Kidney (tissue), 14 donors: ENCODE results near the gene ST3GAL3. TPM values are rescaled to one million over a fixed set of nuclear protein-coding genes. Genes with fewer than 3 reads are reported as not detected.

Experiments
- DNase-seq, 5 donors: peaks; one replicate each; pipeline ENCODE4 v3.0.0-alpha.2; 2013 to 2020
- FAIRE-seq: peaks from 2 replicates; lab custom pipeline; 2012; peaks lifted over from hg19 to GRCh38; lab: Jason Lieb, UNC
- H3K27ac ChIP-seq, 2 donors: one replicate each; pipeline ENCODE4 v1.7.0; 2013; ENCODE audit warnings: low read depth in 2 of 2, low read length in 2 of 2, inconsistent platforms in 1 of 2
- H3K27me3 ChIP-seq: one replicate; pipeline ENCODE4 v1.7.1; 2013; ENCODE audit warnings: low read length, inconsistent platforms; ENCODE audit not compliant: control insufficient read depth, insufficient read depth
- H3K36me3 ChIP-seq, 3 donors: one replicate each; pipeline versions ENCODE4 v1.7.0 to v1.7.1; 2013; ENCODE audit warnings: low read length in 3 of 3, control low read depth in 1 of 3, inconsistent platforms in 1 of 3; ENCODE audit not compliant: insufficient read depth in 3 of 3, control insufficient read depth in 2 of 3
- H3K4me1 ChIP-seq, 3 donors: one replicate each; pipeline versions ENCODE4 v1.7.0 to v1.7.1; 2013; ENCODE audit warnings: low read length in 3 of 3, inconsistent platforms in 1 of 3, low read depth in 1 of 3; ENCODE audit not compliant: control insufficient read depth in 2 of 3, insufficient read depth in 2 of 3
- H3K4me3 ChIP-seq, 3 donors: one replicate each; pipeline versions ENCODE4 v1.7.0 to v1.8.1; 2013; ENCODE audit warnings: low read length in 3 of 3, control low read depth in 1 of 3, inconsistent platforms in 1 of 3
- H3K9ac ChIP-seq, 3 donors: one replicate each; pipeline versions ENCODE4 v1.7.0 to v1.7.1; 2013; ENCODE audit warnings: low read length in 3 of 3, control low read depth in 1 of 3, inconsistent platforms in 1 of 3
- H3K9me3 ChIP-seq, 3 donors: one replicate each; pipeline versions ENCODE4 v1.7.0 to v1.7.1; 2013; ENCODE audit warnings: low read length in 3 of 3, control low read depth in 1 of 3, inconsistent platforms in 1 of 3; ENCODE audit not compliant: control insufficient read depth in 2 of 3, insufficient read depth in 1 of 3
- CTCF ChIP-seq: IDR thresholded peaks from 3 replicates; pipeline ENCODE4 v1.5.1; 2012; ENCODE audit warnings: mild to moderate bottlenecking, moderate library complexity, borderline replicate concordance; ENCODE audit not compliant: insufficient read depth; ENCODE audit errors: extremely low read depth
- intact Hi-C: fragments of 100-400 bp; cut with DNase I; formaldehyde crosslinking; loops from one replicate; pipeline ENCODE4 v1.11.1; 2022
- polyA plus RNA-seq: library from polyadenylated mRNA; stranded (reverse); fragments of 350-450 nt; fragmentation: Illumina TruSeq; extraction: RNeasy Lipid Tissue Mini Kit (QIAGEN cat#74804); gene quantifications from one replicate; pipeline ENCODE4 v1.2.3, GENCODE V29; 2014; ENCODE audit warnings: low read depth, low replicate concordance; ENCODE audit not compliant: insufficient read depth
- total RNA-seq: library from RNA; stranded (reverse); fragmentation: NEBNext Ultra II Directional; extraction: Animal tissue kit (Norgen Biotek cat#: 25700); gene quantifications from one replicate; pipeline ENCODE4 v1.2.1, GENCODE V29; 2021
- donor health status: control.
- donor health status: control.
- donor health status: control.
- donor health status: control.
- donor health status: control.
- donor health status: DM: yes; HTN: yes; CAD: no.
- donor health status: Normal renal cell carcinoma (clear cell type).

Gene ST3GAL3
- total and polyA plus RNA-seq, 2 donors from 2014 or later: 15.3 to 21.3 TPM

DNA sequence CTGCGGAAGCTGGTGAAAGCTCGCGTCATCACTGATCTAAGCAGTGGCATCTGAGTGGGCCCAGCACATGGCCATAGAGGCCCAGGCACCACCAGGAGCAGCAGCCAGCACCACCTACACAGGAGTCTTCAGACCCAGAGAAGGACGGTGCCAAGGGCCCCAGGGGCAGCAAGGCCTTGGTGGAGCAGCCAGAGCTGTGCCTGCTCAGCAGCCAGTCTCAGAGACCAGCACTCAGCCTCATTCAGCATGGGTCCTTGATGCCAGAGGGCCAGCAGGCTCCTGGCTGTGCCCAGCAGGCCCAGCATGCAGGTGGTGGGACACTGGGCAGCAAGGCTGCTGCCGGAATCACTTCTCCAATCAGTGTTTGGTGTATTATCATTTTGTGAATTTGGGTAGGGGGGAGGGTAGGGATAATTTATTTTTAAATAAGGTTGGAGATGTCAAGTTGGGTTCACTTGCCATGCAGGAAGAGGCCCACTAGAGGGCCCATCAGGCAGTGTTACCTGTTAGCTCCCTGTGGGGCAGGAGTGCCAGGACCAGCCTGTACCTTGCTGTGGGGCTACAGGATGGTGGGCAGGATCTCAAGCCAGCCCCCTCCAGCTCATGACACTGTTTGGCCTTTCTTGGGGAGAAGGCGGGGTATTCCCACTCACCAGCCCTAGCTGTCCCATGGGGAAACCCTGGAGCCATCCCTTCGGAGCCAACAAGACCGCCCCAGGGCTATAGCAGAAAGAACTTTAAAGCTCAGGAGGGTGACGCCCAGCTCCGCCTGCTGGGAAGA lies 223.0 kb downstream of the ST3GAL3 start:
- FAIRE-seq (no peak), DNase-seq (no peak)
- H3K9ac ChIP-seq: no peak overlapping the region
- no peak overlapping the region for H3K4me3 ChIP-seq
- peaks cover 0 to 4% (median 0%) of the 10 kb centered on the region in 3 donors for H3K36me3 ChIP-seq
- intact Hi-C loops: loop anchor here (5.0 kb wide), 1 partner anchor 163 kb away; no protein-coding TSS in a partner anchor
- TF ChIP-seq CTCF: peak; percentile 44
- H3K27me3 ChIP-seq: no peaks in the 10 kb centered on the region
- no peaks in the 10 kb centered on the region for H3K9me3 ChIP-seq
- peaks cover 0 to 12% (median 3%) of the 10 kb centered on the region in 3 donors for H3K4me1 ChIP-seq
- H3K27ac ChIP-seq: no peak overlapping the region

GRCh38 chr1:43930949-43931275 lies 223.6 kb downstream of the ST3GAL3 start:
- FAIRE-seq: no peak
- H3K4me3 ChIP-seq: no peak overlapping the region
- intact Hi-C loops: loop anchor here (5.0 kb wide), 1 partner anchor 164 kb away; no protein-coding TSS in a partner anchor

GRCh38 chr1:43931711-43932660 lies 224.7 kb downstream of the ST3GAL3 start:
- Histone ChIP-seq H3K27ac (no peak overlapping the region), H3K4me3 (no peak overlapping the region), H3K36me3 (no peaks in the 10 kb centered on the region), H3K4me1 (peaks cover 0 to 19% (median 7%) of the 10 kb centered on the region in 3 donors), H3K9ac (no peak overlapping the region), H3K9me3 (no peaks in the 10 kb centered on the region), H3K27me3 (no peaks in the 10 kb centered on the region)
- no peak for TF ChIP-seq CTCF
- FAIRE-seq: no peak
- intact Hi-C loops: loop anchor here (5.0 kb wide), 1 partner anchor 165 kb away; no protein-coding TSS in a partner anchor
- no peak for DNase-seq

More at GRCh38 chr1:43930949-43931275, 223.6 kb downstream of the ST3GAL3 start:
- Histone ChIP-seq H3K9me3 (no peaks in the 10 kb centered on the region), H3K9ac (no peak overlapping the region), H3K27me3 (no peaks in the 10 kb centered on the region), H3K27ac (no peak overlapping the region), H3K36me3 (no peaks in the 10 kb centered on the region), H3K4me1 (peaks cover 0 to 14% (median 7%) of the 10 kb centered on the region in 3 donors)
- TF ChIP-seq CTCF: no peak
- DNase-seq: no peak
